HL-60/S4 treated with retinoic acid at 250 ng/mL for 4 days and 3 days (cell line): ENCODE measurements around the gene FARSA.
"Not testable (repeated sequence)": the region's sequence is repeated elsewhere in the genome, so short reads cannot be mapped to it uniquely, and the experiment has no call there.

ENCODE experiments used
- in situ Hi-C: fragments of 300-500 bp; cut with MboI; formaldehyde crosslinking; loops from 2 replicates; pipeline ENCODE4 v1.7.0; 2022; ENCODE audit warnings: low sequenced_read_pairs

The FARSA gene

DNA sequence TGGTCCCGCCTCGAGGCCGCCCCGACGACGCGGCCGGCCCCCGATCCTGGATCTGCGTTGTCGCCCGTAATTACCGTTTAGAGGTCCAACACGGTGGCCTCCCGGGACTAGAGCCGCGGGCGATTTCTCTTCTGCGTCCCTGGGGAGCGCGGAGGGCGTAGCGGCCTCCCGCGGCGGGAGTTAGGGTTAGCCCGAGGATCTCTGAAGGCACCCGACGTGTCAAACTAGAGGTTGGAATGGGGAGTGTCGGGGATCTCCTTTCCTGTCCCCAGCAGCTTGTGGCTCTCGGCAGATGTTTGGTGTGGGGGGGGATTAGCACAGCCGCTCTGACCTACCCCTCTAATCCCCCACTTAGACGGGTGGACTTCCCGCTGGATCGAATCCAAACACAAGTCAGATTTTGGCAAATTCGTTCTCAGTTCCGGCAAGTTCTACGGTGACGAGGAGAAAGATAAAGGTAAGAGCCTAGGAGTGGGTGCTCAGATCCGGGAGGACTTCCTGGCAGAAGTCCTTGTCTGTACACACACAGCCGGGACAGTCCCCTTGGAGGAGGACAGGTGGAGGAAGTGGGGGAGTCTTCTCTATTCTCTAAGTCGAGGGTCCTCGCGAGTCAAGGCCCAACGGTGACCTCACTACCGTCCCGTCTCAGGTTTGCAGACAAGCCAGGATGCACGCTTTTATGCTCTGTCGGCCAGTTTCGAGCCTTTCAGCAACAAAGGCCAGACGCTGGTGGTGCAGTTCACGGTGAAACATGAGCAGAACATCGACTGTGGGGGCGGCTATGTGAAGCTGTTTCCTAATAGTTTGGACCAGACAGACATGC lies 5.5 kb upstream of the FARSA start:
- in situ Hi-C loops = no loop called here

DNA sequence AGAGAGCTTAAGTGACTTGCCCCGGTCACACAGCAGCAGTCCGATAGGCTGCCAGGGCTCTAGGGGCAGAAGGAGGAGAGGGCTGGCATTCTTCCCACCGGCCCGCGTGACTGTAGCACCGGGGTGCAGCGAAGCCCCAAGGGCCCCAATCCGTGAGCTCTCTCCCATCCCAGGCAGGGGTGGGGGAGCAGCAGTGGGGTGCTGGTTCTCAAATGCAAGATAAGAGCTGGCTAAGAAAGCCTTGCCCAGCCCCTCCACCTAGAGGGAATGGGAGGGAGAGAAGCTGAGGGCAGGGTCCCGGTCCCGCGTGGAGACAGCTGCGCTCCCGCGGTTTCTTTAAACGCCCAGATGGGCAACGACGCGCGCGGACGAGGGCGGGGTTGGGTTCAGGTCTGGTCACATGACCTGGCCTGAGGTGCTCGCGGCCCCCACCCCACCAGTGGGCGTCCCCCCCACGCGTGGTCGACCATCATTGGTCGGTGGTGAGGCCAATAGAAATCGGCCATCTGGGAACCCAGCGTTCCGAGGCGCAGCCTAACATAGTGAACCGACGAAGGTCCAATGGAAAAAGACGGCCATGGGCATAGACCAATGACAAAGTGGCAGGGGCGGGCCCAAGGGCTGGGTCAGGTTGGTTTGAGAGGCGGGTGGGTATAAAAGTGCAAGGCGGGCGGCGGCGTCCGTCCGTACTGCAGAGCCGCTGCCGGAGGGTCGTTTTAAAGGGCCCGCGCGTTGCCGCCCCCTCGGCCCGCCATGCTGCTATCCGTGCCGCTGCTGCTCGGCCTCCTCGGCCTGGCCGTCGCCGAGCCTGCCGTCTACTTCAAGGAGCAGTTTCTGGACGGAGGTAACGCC lies 4.6 kb upstream of the FARSA start, which contains the start of gene CALR:
Gene CALR (plus strand): TSS at position 683 of the 852 bp plus-strand sequence. CDS start 71 bp downstream, at position 754.
- in situ Hi-C loops = no loop called here

DNA sequence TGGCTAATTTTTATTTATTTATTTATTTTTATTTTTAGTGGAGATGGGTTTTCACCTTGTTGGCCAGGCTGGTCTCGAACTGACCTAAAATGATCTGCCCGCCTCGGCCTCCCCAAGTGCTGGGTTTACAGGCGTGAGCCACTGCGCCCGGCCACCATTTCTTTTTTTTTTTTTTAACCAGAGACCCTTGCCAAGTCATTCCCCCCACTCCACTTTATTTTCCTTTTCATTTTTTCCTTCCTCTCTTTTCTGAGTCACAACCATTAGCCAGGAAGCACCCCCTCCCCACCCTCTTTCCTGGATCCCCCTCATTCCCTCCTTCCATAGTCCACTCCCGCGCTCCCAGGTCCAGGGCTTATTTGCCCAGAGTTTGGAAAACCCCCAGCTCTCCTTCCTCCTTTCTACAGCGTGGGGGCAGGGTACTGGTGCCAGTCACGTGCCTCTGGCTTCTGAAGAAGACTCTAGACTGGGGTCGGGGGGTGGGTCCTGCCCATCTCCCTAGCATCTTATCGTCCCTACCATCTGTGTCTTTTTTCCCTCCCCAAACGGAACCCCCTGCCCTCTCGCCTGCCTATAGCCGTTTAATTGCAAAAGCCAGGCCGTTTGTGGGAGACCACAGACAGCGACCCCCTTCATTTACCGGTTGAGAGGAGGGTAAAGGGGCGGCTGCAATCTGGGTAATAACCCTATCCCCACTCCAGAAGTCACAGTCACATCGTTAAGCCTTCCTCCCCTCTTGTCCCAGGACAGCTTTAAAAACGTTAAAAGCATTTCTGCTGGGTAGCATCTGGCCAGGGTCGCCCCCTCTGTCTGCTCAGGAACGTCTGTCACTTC lies 3.8 kb upstream of the FARSA start:
- in situ Hi-C loops = no loop called here

DNA sequence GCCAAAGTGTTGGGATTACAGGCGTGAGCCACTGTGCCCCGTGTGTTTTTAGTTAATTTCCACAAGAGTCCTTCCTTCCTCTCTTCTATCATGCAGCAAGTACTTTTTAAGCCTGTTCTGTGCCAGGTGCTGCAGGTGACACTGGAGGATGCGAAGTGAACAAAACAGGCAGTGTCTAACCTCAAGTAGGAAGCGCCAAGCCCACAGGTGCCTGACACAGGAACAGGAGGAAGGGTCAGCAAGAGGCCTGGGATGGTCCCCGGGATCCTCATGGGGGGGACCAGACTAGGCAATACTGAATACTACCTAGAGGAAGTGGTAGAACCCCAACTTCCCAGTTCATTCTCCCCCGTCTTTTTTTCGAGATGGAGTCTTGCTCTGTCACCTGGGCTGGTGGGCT lies 3.1 kb upstream of the FARSA start:
- in situ Hi-C loops = no loop called here

DNA sequence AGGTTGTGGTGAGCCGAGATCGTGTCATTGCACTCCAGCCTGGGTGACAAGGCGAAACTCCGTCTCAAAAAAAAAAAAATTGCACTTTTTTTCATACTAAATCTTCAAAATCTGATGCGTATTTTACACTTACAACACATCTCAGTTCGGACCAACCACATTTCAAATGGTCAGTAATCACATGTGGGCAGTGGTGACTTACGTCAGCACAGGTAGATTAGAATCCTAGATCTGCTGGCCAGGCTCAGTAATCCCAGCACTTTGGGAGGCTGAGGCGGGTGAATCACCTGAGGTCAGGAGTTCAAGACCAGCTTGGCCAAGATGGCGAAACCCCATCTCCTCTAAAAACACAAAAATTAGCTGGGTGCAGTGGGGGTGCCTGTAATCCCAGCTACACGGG lies 1.6 kb upstream of the FARSA start:
- in situ Hi-C loops = no loop called here

DNA sequence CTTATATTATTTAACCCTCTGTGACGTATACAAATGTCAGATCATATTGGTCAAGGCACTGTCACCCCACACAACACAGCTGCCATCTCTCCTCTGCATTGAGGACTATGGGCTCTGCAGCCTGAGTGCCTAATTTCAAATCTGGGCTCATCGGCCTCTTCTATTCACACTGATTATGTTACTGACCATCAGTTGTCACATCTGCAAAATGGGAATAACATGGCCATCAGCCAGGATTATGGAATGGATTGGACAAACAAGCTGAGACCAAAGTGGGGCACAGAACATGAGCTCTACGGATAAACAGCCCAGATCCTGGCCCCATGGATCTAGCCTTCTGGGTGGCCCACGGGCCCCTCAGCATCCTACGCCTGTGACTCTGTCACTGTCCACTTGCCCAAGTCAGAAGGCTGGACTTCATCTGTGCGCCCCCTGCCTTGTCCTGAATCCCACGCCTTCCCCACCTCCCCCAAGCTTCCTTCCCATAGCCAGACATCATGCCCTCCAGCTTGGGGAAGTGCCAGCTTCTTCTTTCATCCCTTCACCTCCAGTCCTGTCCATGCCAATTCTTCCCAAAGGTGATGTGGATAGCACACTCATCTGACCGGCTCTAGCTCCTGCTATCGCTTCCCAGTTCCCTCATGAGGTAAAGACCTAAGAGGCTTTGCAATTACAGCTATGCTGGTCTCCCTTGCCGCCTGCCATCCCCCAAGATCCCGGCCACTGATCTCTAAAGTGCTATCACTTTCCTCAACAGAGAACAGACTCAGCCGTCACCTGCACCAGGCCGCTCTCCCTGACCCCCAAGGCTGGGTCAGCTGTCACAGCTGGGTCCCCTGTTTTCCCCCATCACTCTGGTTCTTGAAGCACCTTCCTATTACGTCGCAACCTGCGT lies 872 bp downstream of the FARSA start:
- in situ Hi-C loops = no loop called here

DNA sequence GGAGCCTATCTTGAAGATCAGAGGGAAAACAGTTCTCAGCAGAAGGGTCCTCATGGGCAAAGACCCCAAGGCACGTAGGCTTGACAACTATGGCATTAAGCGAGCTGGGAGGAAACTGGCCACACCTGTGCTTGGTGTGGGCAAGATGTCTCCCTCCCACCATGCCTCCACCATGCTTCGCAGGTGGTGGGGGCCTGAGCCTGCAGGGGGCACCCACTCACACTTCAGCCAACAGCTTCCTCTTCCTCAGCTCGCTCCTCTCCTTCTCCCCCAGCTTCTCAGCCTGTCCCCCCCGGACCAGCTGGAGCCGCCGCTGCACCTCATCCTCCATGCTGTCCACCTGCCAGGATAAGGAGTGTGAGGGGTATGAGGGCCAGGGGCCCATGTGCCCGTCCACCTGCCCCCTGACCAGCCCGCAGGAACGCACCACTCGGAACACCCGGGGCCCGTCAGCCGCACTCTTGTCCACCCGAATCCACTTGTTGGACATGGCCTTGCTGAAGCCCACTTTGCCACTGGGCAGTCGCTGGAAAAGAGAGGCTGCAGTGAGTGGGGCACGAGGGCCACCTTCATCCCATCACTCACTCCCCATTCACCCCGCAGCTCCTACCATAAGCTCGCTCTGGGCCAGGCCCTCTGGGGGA lies 3.4 kb downstream of the FARSA start:
- in situ Hi-C loops = no loop called here

DNA sequence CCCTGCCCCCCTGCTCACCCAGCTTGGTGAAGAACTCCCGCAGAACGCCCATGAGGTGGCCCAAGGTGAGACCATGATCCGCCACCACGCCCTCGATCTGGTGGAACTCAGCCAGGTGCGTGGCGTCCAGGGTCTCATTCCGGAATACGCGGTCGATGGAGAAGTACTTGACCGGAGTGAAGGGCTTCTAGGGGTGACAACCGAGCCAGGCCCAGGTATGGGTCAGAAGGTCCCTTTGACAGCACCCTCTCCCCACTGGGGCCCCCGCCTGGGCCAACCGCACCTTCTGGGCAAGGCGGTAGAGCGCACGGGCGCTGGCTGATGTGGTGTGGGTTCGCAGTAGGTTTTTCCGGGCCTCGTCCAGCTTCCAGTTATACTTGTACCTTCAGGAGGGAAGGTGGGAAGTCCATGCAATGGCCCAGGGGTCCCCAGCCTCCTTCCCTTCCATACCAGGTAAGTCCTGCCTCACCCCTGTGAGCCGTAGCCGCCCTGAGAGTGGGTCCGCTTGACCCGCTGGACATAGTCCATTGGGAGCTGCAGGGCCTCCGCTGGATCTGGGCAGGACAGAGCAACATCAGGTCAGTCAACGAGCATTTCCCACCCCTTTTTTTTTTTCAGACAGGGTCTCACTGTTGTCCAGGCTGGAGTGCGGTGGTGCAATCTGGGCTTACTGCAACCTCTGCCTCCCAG lies 8.7 kb downstream of the FARSA start:
- in situ Hi-C loops = no loop called here

DNA sequence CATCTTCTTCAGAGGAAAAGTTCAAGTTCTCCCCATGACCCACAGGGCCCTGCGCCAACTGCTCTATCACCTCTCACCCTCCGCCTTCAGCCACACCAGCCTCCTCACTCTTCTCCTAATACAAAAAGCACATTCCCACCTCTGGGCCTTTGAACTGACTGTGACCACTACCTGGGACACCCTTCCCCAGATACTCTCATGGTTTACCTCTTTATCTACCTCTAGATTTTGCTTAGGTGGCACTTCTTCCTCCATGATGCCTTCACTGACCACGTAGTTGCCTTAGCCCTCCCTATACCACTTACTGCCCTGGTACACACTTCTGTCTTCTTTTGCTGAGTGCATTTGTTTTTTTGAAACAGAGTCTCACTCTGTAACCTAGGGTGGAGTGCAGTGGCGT lies 10.6 kb downstream of the FARSA start:
- in situ Hi-C loops = no loop called here

DNA sequence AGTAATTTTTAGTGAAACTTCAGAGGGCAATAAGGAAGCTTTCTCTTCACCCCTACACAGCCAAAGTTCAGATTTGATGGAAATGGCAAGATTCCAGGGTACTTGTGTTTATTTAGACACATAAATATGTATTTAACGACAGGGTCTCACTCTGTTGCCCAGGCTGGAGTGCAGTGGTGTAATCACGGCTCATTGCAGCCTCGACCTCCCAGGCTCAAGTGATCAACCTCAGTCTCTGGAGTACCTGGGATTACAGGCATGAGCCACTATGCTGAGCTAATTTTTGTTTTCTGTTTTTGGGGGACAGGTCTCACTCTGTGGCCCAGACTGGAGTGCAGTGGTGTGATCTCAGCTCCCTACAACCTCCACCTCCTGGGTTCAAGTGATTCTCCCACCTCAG lies 12.5 kb downstream of the FARSA start:
- in situ Hi-C loops = no loop called here

DNA sequence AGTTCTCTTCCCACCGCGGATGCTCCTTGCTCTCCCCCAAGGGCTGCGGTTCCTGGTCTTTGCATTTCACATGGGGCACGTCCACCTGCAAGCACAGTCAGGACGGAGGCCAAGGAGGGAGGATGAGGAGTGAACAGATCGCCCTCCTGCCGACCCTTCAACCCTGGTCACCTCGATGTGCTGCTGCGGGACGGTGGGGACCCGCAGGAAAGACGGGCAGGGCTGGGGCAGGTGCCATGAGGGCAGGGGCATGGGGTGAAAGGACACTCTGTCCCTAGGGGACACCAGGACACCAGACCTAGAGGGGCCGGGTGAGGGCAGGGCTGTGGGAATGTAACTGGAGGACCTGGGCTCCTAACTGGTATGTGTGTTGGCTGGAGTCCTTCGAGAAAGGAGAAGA lies 15.3 kb downstream of the FARSA start:
- in situ Hi-C loops = no loop called here

DNA sequence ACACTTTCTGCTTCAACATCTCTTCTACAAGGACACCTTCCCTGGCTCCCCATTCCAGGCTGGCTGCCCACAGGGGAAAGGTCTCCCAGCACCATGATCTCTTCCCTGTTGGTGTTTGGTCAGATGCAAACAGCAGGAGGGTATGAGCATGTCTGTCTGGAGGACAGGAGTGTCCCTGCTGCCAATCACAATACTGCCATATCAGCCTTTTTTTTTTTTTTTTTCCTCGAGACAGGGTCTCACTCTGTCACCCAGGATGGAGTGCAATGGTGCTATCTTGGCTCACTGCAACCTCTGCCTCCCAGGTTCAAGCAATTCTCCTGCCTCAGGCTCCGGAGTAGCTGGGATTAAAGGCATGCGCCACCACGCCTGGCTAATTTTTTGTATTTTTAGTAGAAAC lies 17.7 kb downstream of the FARSA start:
- in situ Hi-C loops = not testable (repeated sequence)

DNA sequence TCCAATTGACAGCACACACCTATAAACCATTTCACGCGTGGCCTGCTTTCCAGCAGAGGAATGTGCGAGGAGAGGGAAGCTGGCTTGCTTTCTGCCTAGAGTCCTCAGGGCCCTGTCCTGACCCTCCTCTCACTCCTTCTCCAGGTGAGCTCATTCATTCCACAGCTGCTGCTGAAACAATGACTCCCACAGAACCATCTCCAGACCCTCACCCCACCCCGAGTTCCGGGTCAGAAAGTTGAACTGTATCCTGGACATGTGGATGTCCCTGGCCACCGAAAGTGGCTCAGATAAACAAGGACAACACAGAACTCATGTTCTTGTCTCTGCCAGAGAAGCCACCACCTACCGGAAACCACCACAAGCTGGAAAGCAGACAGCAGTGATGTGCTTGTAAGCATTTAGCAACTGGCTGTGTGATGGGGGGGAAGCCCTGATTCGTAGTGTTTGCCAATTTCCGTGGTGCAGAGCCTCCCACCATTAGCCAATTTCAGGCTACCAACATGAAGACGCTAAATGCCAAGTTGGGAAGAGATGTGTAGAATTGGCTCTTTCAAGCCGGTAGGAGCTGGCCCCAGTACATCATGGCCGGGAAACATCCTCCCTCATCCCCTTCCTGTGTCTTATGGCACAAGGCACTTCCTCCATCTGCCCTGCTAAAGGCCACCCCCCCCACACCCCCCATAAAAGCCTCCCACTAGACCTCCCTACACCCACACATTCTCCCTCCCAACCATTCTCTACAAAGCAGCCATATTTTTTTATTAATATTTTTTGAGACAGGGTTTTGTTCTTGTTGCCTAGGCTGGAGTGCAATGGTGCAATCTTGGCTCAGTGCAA lies 19.4 kb downstream of the FARSA start:
- in situ Hi-C loops = no loop called here

DNA sequence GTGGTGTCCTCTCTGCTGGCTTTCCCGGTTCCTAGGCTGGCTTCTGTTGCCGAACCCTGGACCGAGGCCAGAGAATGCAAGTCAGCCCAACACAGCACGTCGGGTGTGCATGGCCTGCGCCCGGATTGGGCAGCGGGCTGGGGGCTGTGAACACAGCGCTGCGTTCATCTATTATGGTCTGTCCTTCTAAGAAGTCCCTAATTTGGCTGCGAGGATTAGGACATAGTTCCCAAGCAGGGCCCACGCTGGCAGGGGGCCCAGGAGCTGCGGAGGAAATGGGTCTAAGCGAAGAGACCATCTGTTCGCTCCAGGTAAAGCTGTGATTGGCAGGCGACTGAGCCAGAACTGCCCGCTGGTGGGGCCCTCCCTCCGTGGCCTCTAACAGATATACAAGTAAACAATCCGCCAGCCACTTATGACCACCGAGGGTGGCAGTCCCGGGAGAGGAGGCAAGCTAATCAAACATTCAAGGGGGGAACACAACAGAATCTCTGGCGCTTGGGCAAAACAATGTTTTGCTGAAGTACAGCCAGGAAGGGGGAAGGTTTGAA lies 20.4 kb downstream of the FARSA start:
- in situ Hi-C loops = no loop called here

DNA sequence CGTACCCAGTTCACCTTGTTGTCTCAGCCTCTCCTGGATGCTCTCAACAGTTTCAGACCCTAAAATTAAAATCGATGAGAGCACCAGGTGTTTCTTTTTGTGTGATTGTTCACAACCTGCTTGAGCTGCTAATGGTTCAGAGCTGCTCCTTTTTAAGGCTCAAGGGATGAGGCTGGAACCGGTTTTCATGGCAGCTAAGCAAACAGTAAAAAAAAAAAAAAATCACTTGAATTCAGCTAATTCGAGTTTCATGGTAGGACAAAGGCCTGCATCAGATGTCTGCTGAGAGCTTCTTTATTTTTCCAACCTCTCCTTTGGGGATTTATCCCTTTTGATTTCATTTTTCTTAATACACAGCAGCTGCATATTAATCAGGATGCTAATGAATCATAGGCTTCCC lies 20.9 kb downstream of the FARSA start:
- in situ Hi-C loops = no loop called here

DNA sequence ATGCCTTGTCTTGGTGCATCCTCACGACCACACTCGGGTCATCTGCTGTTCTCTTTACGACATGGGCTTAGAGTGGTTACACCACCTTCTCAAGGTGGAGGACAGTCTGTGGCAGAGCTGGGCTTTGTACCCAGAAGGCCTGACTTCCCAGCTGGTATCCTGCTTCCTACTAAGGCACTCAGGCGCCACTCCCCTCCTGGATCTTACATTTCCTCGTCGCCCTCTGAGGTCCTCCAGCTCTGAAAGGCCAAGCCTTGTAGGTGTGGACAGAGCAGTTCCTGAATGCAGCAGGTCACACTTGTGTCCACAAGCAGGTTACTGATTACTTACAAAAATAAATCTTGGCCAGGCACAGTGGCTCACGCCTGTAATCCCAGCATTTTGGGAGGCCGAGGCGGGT lies 26.3 kb downstream of the FARSA start:
- in situ Hi-C loops = no loop called here

DNA sequence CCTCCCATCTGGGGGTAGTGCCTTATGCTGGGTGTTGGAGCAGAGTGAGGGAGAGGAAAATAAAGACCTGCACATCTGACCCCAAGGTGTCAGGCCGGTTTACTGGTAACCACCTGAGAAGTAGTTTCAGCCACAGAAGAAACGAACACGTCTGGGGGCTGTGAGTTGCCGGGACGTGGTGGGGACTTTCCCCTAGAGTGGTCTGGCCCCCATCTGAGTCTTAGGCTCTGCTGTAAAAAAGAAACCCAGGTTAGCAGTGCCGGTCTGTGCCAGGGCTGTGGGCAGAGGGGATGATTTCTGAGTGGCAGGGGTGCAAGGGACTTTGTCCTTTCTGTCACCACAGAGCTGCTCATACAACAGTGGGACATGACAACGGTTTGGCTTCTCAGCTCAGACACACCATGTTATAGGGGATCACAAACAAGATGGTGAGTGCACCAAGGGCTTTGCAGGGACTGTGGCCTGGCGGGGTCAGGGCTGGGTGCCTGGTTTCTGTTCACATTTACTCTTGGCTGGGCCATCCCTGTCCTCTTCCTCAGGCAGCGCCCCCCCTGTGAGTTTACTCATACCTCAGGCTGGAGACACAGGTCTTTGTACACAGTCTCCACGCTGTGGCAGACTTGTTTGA lies 33.5 kb downstream of the FARSA start:
- in situ Hi-C loops = no loop called here
